PC-3 (cell line): ENCODE measurements around the gene SYP. TPM values are rescaled to one million over a fixed set of nuclear protein-coding genes. Genes with fewer than 3 reads are reported as not detected.

Source experiments
- ATAC-seq: fragments of 200-7000 bp; cut with Tn5 transposase; 2 replicates; pipeline ENCODE4 v1.9.1; 2020; ENCODE audit warnings: mild to moderate bottlenecking, moderate library complexity
- BruUV-seq: library from RNA; stranded (reverse); fragments of 400-500 nt; replicated peaks from 2 replicates; lab custom pipeline; 2021; lab: Mats Ljungman, UMichigan
- CTCF ChIA-PET: fragments of 300-600 bp; sonication (Branson Sonifier 250); formaldehyde crosslinking; loops from one replicate; lab custom pipeline; 2022; ENCODE audit warnings: antibody characterized with exemption; lab: Charles Lee
- POLR2A ChIA-PET: fragments of 300-600 bp; sonication (Branson Sonifier 250); formaldehyde crosslinking; loops from one replicate; lab custom pipeline; 2022; ENCODE audit warnings: antibody characterized with exemption; ENCODE audit not compliant: unreplicated experiment; lab: Charles Lee
- DNase-seq: peaks from one replicate; pipeline ENCODE4 v3.0.0-alpha.2; 2015
- H2AFZ ChIP-seq: fragments of 300-600 bp; sonication (generic); 2 replicates; pipeline ENCODE4 v1.6.0; 2016; ENCODE audit warnings: antibody characterized with exemption, low read length
- H3F3A ChIP-seq: fragments of 300-600 bp; sonication (generic); one replicate; pipeline ENCODE4 v1.6.0; 2017; ENCODE audit warnings: antibody characterized with exemption, low read length, control low read depth, mild to moderate bottlenecking; ENCODE audit not compliant: unreplicated experiment
- H3K27ac ChIP-seq: fragments of 300-600 bp; sonication (generic); 2 replicates; pipeline ENCODE4 v1.5.1; 2016; ENCODE audit warnings: mild to moderate bottlenecking, low read length
- H3K27me3 ChIP-seq: fragments of 300-600 bp; sonication (generic); 2 replicates; pipeline ENCODE4 v1.6.1; 2016; ENCODE audit warnings: low read length, mixed read lengths
- H3K36me3 ChIP-seq: fragments of 300-600 bp; sonication (generic); 2 replicates; pipeline ENCODE4 v1.6.1; 2016; ENCODE audit warnings: low read depth, mixed run types, low read length, mixed read lengths
- H3K4me1 ChIP-seq: fragments of 300-600 bp; sonication (generic); 2 replicates; pipeline ENCODE4 v1.5.1; 2016; ENCODE audit warnings: low read length; ENCODE audit not compliant: insufficient read depth
- H3K4me2 ChIP-seq: fragments of 300-600 bp; sonication (generic); 2 replicates; pipeline ENCODE4 v1.6.0; 2016; ENCODE audit warnings: low read length
- H3K4me3 ChIP-seq: fragments of 300-600 bp; sonication (generic); 2 replicates; pipeline ENCODE4 v1.5.1; 2016; ENCODE audit warnings: mild to moderate bottlenecking, low read length, mixed read lengths
- H3K79me2 ChIP-seq: fragments of 300-600 bp; sonication (generic); 2 replicates; pipeline ENCODE4 v1.6.1; 2017; ENCODE audit warnings: low read length, mixed read lengths
- H3K9ac ChIP-seq: fragments of 300-600 bp; sonication (generic); 2 replicates; pipeline ENCODE4 v1.6.0; 2016; ENCODE audit warnings: mild to moderate bottlenecking, low read length
- H3K9me2 ChIP-seq: fragments of 300-600 bp; sonication (generic); replicated peaks from 2 replicates; pipeline ENCODE4 v1.6.1; 2016; ENCODE audit warnings: mixed run types, low read length, mixed read lengths
- H3K9me3 ChIP-seq: fragments of 300-600 bp; sonication (generic); 2 replicates; pipeline ENCODE4 v1.6.1; 2016; ENCODE audit warnings: low read length, mixed read lengths
- H4K20me1 ChIP-seq: fragments of 300-600 bp; sonication (generic); 2 replicates; pipeline ENCODE4 v1.6.1; 2016; ENCODE audit warnings: low read length, mixed read lengths
- CTCF ChIP-seq: fragments of 300-600 bp; sonication (generic); conservative IDR thresholded peaks from 2 replicates; pipeline ENCODE4 v1.5.1; 2017; ENCODE audit warnings: antibody characterized with exemption, low read depth, mild to moderate bottlenecking, low read length
- EZH2 ChIP-seq: fragments of 300-600 bp; sonication (generic); IDR thresholded peaks from one replicate; pipeline ENCODE4 v1.6.1; 2017; ENCODE audit warnings: antibody characterized with exemption, mild to moderate bottlenecking, low read length; ENCODE audit not compliant: unreplicated experiment
- EZH2phosphoT487 ChIP-seq: fragments of 300-600 bp; sonication (generic); IDR thresholded peaks from 2 replicates; pipeline ENCODE4 v1.6.1; 2018; ENCODE audit warnings: mild to moderate bottlenecking, antibody characterized with exemption, low read length, borderline replicate concordance
- intact Hi-C: fragments of 100-400 bp; cut with micrococcal nuclease; formaldehyde crosslinking; loops from 2 replicates; pipeline ENCODE4 v1.9.0; 2023
- total RNA-seq: library from RNA; depleted of rRNA; stranded (reverse); fragments of >200 nt; gene quantifications from 2 replicates; pipeline ENCODE4 v1.2.3, GENCODE V29; 2014

The SYP gene
- total RNA-seq, 1 experiment from 2014 or later: 0.47 TPM

- Histone ChIP-seq H3K9me2 (no peaks in the 10 kb centered on the region), H3K4me1 (no peaks in the 10 kb centered on the region), H3K4me3 (no peak overlapping the region), H3K27me3 (no peaks in the 10 kb centered on the region), H3F3A (no peaks in the 10 kb centered on the region), H4K20me1 (no peaks in the 10 kb centered on the region), H3K9me3 (no peaks in the 10 kb centered on the region), H2AFZ (no peak overlapping the region), H3K9ac (no peak overlapping the region), H3K4me2 (no peak overlapping the region), H3K27ac (no peak overlapping the region), H3K36me3 (no peaks in the 10 kb centered on the region), H3K79me2 (no peaks in the 10 kb centered on the region)
- no peak for DNase-seq
- ChIA-PET CTCF (no interaction called here), POLR2A (no interaction called here)
- ATAC-seq: no peak
- no TSS peak for BruUV-seq
- intact Hi-C loops: no loop called here
- TF ChIP-seq EZH2phosphoT487: no peak
- TF ChIP-seq EZH2: no peak
- no peak for TF ChIP-seq CTCF
Measured at GRCh38 chrX:49209434-49210251, 9.7 kb upstream of the SYP start.

GRCh38 chrX:49208399-49208798 is 8.4 kb upstream of the SYP start:
- POLR2A ChIA-PET: interaction anchor here (0.6 kb wide), 1 partner anchor 41 kb away, joined by 7 read pairs; no protein-coding TSS in a partner anchor
- ATAC-seq (no peak), DNase-seq (no peak)
- CTCF ChIA-PET: no interaction called here
- Histone ChIP-seq H3K9me3 (no peaks in the 10 kb centered on the region), H3K4me2 (no peak overlapping the region), H3K27me3 (no peaks in the 10 kb centered on the region), H3F3A (no peaks in the 10 kb centered on the region), H3K36me3 (no peaks in the 10 kb centered on the region), H3K4me3 (no peak overlapping the region), H3K9me2 (no peaks in the 10 kb centered on the region), H2AFZ (no peak overlapping the region), H3K4me1 (no peaks in the 10 kb centered on the region), H3K79me2 (no peaks in the 10 kb centered on the region), H3K9ac (no peak overlapping the region), H4K20me1 (no peaks in the 10 kb centered on the region), H3K27ac (no peak overlapping the region)
- intact Hi-C loops: no loop called here
- BruUV-seq: no TSS peak
- TF ChIP-seq CTCF (no peak), EZH2 (no peak), EZH2phosphoT487 (no peak)

- POLR2A ChIA-PET: no interaction called here
- CTCF ChIA-PET: no interaction called here
- H3K4me3 ChIP-seq: no peak overlapping the region
- no peaks in the 10 kb centered on the region for H3K79me2 ChIP-seq
- intact Hi-C loops: no loop called here
- no peaks in the 10 kb centered on the region for H3F3A ChIP-seq
- DNase-seq (no peak), ATAC-seq (no peak)
- no peaks in the 10 kb centered on the region for H3K4me1 ChIP-seq
- H4K20me1 ChIP-seq: no peaks in the 10 kb centered on the region
- H3K9ac ChIP-seq: no peak overlapping the region
- no peaks in the 10 kb centered on the region for H3K9me2 ChIP-seq
- H3K27ac ChIP-seq: no peak overlapping the region
- no TSS peak for BruUV-seq
- H3K4me2 ChIP-seq: no peak overlapping the region
- H3K9me3 ChIP-seq: no peaks in the 10 kb centered on the region
- no peaks in the 10 kb centered on the region for H3K27me3 ChIP-seq
- no peaks in the 10 kb centered on the region for H3K36me3 ChIP-seq
- no peak overlapping the region for H2AFZ ChIP-seq
- TF ChIP-seq EZH2 (no peak), CTCF (no peak), EZH2phosphoT487 (no peak)
Measured at GRCh38 chrX:49206543-49206942, 6.5 kb upstream of the SYP start.
